MM.1S (cell line): Measurements from ENCODE around the gene SLC6A20.

Experiments used
- EZH2phosphoT487 ChIP-seq: fragments of 300-600 bp; sonication (generic); IDR thresholded peaks from 2 replicates; pipeline ENCODE4 v1.6.1; 2018; ENCODE audit warnings: antibody characterized with exemption, low read length
- TF ChIP-seq, protein P1 (sequence below): fragments of 300-600 bp; sonication (generic); IDR thresholded peaks from 2 replicates; pipeline ENCODE4 v1.5.1; 2016; ENCODE audit warnings: antibody characterized with exemption, low read length, mixed read lengths

DNA sequence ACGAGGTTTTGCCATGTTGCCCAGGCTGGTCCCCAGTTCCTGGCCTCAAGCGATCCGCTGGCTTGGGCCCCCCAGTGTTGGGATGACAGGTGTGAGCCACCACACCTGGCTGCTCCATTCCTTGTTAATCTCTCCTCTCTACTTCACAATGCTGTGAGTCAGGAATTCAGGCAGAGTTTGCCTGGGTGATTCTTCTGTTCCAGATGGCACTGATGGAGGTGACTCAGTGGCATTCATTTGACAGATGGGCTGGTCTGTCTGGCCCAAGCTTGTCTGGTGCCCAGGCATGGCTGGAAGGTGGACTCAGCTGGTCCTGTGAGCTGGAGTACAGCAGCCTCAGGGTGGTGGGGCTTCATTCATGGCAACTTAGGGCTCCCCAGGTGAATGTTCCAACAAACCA is 43.2 kb downstream of the SLC6A20 start:
- TF ChIP-seq, protein P1, sequence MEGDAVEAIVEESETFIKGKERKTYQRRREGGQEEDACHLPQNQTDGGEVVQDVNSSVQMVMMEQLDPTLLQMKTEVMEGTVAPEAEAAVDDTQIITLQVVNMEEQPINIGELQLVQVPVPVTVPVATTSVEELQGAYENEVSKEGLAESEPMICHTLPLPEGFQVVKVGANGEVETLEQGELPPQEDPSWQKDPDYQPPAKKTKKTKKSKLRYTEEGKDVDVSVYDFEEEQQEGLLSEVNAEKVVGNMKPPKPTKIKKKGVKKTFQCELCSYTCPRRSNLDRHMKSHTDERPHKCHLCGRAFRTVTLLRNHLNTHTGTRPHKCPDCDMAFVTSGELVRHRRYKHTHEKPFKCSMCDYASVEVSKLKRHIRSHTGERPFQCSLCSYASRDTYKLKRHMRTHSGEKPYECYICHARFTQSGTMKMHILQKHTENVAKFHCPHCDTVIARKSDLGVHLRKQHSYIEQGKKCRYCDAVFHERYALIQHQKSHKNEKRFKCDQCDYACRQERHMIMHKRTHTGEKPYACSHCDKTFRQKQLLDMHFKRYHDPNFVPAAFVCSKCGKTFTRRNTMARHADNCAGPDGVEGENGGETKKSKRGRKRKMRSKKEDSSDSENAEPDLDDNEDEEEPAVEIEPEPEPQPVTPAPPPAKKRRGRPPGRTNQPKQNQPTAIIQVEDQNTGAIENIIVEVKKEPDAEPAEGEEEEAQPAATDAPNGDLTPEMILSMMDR = no peak
- no peak for TF ChIP-seq EZH2phosphoT487
